Endothelial cell of umbilical vein (primary cell): Measurements from ENCODE around the gene LTA4H. TPM values are rescaled to one million over a fixed set of nuclear protein-coding genes. Genes with fewer than 3 reads are reported as not detected.

Source experiments
- BruUV-seq: library from RNA; stranded (reverse); fragments of 400-500 nt; replicated peaks from 2 replicates; lab custom pipeline; 2021; lab: Mats Ljungman, UMichigan
- CTCF ChIA-PET: fragments of 300-600, 350-600 bp; sonication (Branson Sonifier 250); formaldehyde crosslinking; loops from one replicate; lab custom pipeline; 2021; ENCODE audit warnings: antibody characterized with exemption, inconsistent platforms; lab: Charles Lee
- POLR2A ChIA-PET: fragments of 300-600, 350-600 bp; sonication (Branson Sonifier 250); formaldehyde crosslinking; loops from one replicate; lab custom pipeline; 2021; ENCODE audit warnings: antibody characterized with exemption, inconsistent platforms; lab: Charles Lee
- DNase-seq: peaks from one replicate; pipeline ENCODE4 v3.0.0-alpha.2; 2011; ENCODE audit warnings: low read depth, low spot score
- FAIRE-seq: peaks from 2 replicates; lab custom pipeline; 2011; peaks lifted over from hg19 to GRCh38; lab: Jason Lieb, UNC
- H2AFZ ChIP-seq: 2 replicates; pipeline ENCODE4 v1.6.0; 2012; ENCODE audit warnings: low read depth, low read length, control low read depth, inconsistent platforms
- H3K27ac ChIP-seq: 2 replicates; pipeline ENCODE4 v1.5.1; 2011; ENCODE audit warnings: low read depth, mild to moderate bottlenecking, control low read depth, low read length, moderate library complexity; ENCODE audit not compliant: insufficient read depth
- H3K27me3 ChIP-seq, 2 experiments: 2 replicates each; pipeline versions ENCODE4 v1.6.0 to v1.6.1; 2011; ENCODE audit warnings: low read length in 2 of 2, mixed read lengths in 1 of 2; ENCODE audit not compliant: control insufficient read depth in 2 of 2, insufficient read depth in 2 of 2
- H3K36me3 ChIP-seq, 2 experiments: 2 replicates in 1 of 2; 3 replicates in 1 of 2; pipeline ENCODE4 v1.5.1; 2011; ENCODE audit warnings: low read length in 2 of 2, mild to moderate bottlenecking in 1 of 2, moderate library complexity in 1 of 2; ENCODE audit not compliant: control insufficient read depth in 2 of 2, insufficient read depth in 2 of 2; ENCODE audit errors: extremely low read depth in 1 of 2
- H3K4me1 ChIP-seq: 3 replicates; pipeline ENCODE4 v1.5.1; 2011; ENCODE audit warnings: mild to moderate bottlenecking, low read length; ENCODE audit not compliant: control insufficient read depth, insufficient read depth; ENCODE audit errors: extremely low read depth
- H3K4me2 ChIP-seq: 2 replicates; pipeline ENCODE4 v1.6.1; 2011; ENCODE audit warnings: low read length, control low read depth, mixed read lengths; ENCODE audit not compliant: insufficient read depth
- H3K4me3 ChIP-seq, 3 experiments: fragments of 200-600 bp in 1 of 3; sonication (generic), shearing (Covaris generic) in 1 of 3; replicated peaks in 1 of 3; 2 replicates each; pipeline ENCODE4 v1.5.1; 2011 to 2016; ENCODE audit warnings: control low read depth in 3 of 3, low read length in 3 of 3, mild to moderate bottlenecking in 2 of 3, inconsistent platforms in 1 of 3, low read depth in 1 of 3, moderate library complexity in 1 of 3; ENCODE audit not compliant: insufficient read depth in 1 of 3
- H3K79me2 ChIP-seq: 2 replicates; pipeline ENCODE4 v1.6.0; 2012; ENCODE audit warnings: low read length, inconsistent platforms; ENCODE audit not compliant: control insufficient read depth, insufficient read depth
- H3K9ac ChIP-seq: replicated peaks from 2 replicates; pipeline ENCODE3; 2011; ENCODE audit warnings: low read length, control low read depth; ENCODE audit not compliant: insufficient read depth; ENCODE audit errors: extremely low read depth
- H3K9me1 ChIP-seq: replicated peaks from 3 replicates; pipeline ENCODE4 v1.6.0; 2011; ENCODE audit warnings: mild to moderate bottlenecking, low read length; ENCODE audit not compliant: control insufficient read depth, insufficient read depth; ENCODE audit errors: extremely low read depth
- H3K9me3 ChIP-seq: replicated peaks from 2 replicates; pipeline ENCODE4 v1.5.1; 2012; ENCODE audit warnings: low read length, inconsistent platforms; ENCODE audit not compliant: control insufficient read depth, insufficient read depth
- H4K20me1 ChIP-seq: replicated peaks from 2 replicates; pipeline ENCODE3; 2011; ENCODE audit warnings: mild to moderate bottlenecking, low read length; ENCODE audit not compliant: control insufficient read depth, insufficient read depth; ENCODE audit errors: extremely low read depth
- CTCF ChIP-seq, 2 donors: IDR thresholded peaks; 1 replicate in 1 of 2; 2 replicates in 1 of 2; pipeline ENCODE4 v1.5.1; 2011; ENCODE audit warnings: low read length in 2 of 2, mild to moderate bottlenecking in 2 of 2, moderate library complexity in 2 of 2, control low read depth in 1 of 2, inconsistent platforms in 1 of 2, low read depth in 1 of 2; ENCODE audit not compliant: insufficient read depth in 1 of 2; ENCODE audit errors: extremely low read depth in 1 of 2
- EZH2 ChIP-seq: IDR thresholded peaks from 2 replicates; pipeline ENCODE4 v1.6.1; 2012; ENCODE audit warnings: borderline replicate concordance, low read depth, mild to moderate bottlenecking, moderate library complexity, low read length, inconsistent platforms; ENCODE audit not compliant: severe bottlenecking
- FOS ChIP-seq: IDR thresholded peaks from 2 replicates; pipeline ENCODE4 v1.6.1; 2011; ENCODE audit warnings: mild to moderate bottlenecking, low read length, moderate library complexity, borderline replicate concordance; ENCODE audit not compliant: insufficient read depth
- GATA2 ChIP-seq: IDR thresholded peaks from 2 replicates; pipeline ENCODE4 v1.7.0; 2011; ENCODE audit warnings: low read depth, mild to moderate bottlenecking, moderate library complexity, mixed read lengths, low read length; ENCODE audit not compliant: insufficient read length, insufficient read depth
- JUN ChIP-seq: IDR thresholded peaks from 2 replicates; pipeline ENCODE4 v1.6.1; 2011; ENCODE audit warnings: borderline replicate concordance, low read depth; ENCODE audit not compliant: insufficient read length, insufficient read depth
- MYC ChIP-seq: IDR thresholded peaks from one replicate; pipeline ENCODE4 v1.6.1; 2011; ENCODE audit warnings: mild to moderate bottlenecking, low read depth, low read length
- POLR2A ChIP-seq: IDR thresholded peaks from 2 replicates; pipeline ENCODE4 v1.6.1; 2012; ENCODE audit warnings: low read depth, mild to moderate bottlenecking, control low read depth, low read length
- POLR2AphosphoS5 ChIP-seq: IDR thresholded peaks from 2 replicates; pipeline ENCODE4 v1.6.1; 2012; ENCODE audit warnings: low read depth, mild to moderate bottlenecking, control low read depth, low read length, moderate library complexity; ENCODE audit not compliant: insufficient read depth
- dilution Hi-C: fragments of 300-500 bp; cut with MboI; formaldehyde crosslinking; loops from one replicate; pipeline ENCODE4 v1.15.0; 2019; ENCODE audit warnings: low sequenced_read_pairs; ENCODE audit not compliant: extremely low pct_ligation_motif_present
- intact Hi-C: fragments of 100-400 bp; cut with micrococcal nuclease; formaldehyde crosslinking; loops from one replicate; pipeline ENCODE4 v1.10.0; 2022
- polyA plus RNA-seq, 4 experiments: library from polyadenylated mRNA; depleted of rRNA in 3 of 4; stranded (reverse) in 3 of 4; unstranded in 1 of 4; fragments of >200 nt; gene quantifications; 2 replicates each; pipeline versions ENCODE4 v1.2.1 to v1.2.3, GENCODE V29; 2011 to 2012; ENCODE audit warnings: missing spikeins in 1 of 4
- total RNA-seq: library from RNA; stranded (reverse); gene quantifications from 2 replicates; pipeline ENCODE4 v1.2.3, GENCODE V29; 2021
- TF ChIP-seq, protein P1 (sequence below): IDR thresholded peaks from 2 replicates; pipeline ENCODE4 v1.6.1; 2011; ENCODE audit not compliant: insufficient read depth, insufficient read length

Gene LTA4H
- total and polyA plus RNA-seq, 2 donors (not counting 3 experiments of a cell fraction or from before 2014, with no cell fraction given): 77.1 to 85.2 TPM

- DNase-seq (no peak), FAIRE-seq (no peak)
- Histone ChIP-seq H3K36me3 (no peaks in the 10 kb centered on the region), H3K4me1 (peaks cover 22% of the 10 kb centered on the region), H3K4me2 (no peak overlapping the region), H3K79me2 (no peaks in the 10 kb centered on the region), H3K27ac (no peak overlapping the region), H2AFZ (no peak overlapping the region), H3K9ac (no peak overlapping the region), H3K9me1 (no peaks in the 10 kb centered on the region), H4K20me1 (no peaks in the 10 kb centered on the region), H3K9me3 (no peaks in the 10 kb centered on the region), H3K4me3 (no peak overlapping the region), H3K27me3 (no peaks in the 10 kb centered on the region)
- TF ChIP-seq GATA2 (no peak), JUN (no peak), CTCF (IDR thresholded peaks at IDR 0.05; ENCODE audit: extremely low read depth in 1 of 2, insufficient read depth in 1 of 2, low read depth in 1 of 2, low read length in 2 of 2) (no peak), POLR2AphosphoS5 (no peak), EZH2 (no peak), FOS (no peak), POLR2A (no peak), MYC (no peak)
- TF ChIP-seq, protein P1, sequence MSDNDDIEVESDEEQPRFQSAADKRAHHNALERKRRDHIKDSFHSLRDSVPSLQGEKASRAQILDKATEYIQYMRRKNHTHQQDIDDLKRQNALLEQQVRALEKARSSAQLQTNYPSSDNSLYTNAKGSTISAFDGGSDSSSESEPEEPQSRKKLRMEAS: no peak
- intact Hi-C loops (loop anchor here (5.0 kb wide), 1 partner anchor 924 kb away; no protein-coding TSS in a partner anchor), dilution Hi-C loops (no loop called here)
- BruUV-seq: no TSS peak
- CTCF ChIA-PET: interaction anchor here (0.7 to 1.6 kb wide), 5 partner anchors 22 to 157 kb away, joined by 3 to 9 read pairs (median 4); partner anchors contain the start of gene LTA4H
- POLR2A ChIA-PET: interaction anchor here (0.7 to 1.1 kb wide), 2 partner anchors 47 to 138 kb away, joined by 3 to 7 read pairs; no protein-coding TSS in a partner anchor
Observed at GRCh38 chr12:96057986-96058553, 22.7 kb upstream of the LTA4H start.
